ENCODE results near the gene NOP53. TPM values are rescaled to one million over a fixed set of nuclear protein-coding genes. Genes with fewer than 3 reads are reported as not detected.
A peak's percentile ranks its signal among the peaks of the same experiment; 100 is the strongest.

NOP53 gene
- total RNA-seq = 324 TPM
- 621 TPM for polyA plus RNA-seq
- long read RNA-seq, donor 1, transcript NOP53-201 (13 exons, 1,528 nt) = major isoform, 7 of 10 reads
- long read RNA-seq, donor 1, partial matches to known transcripts = 0 of 10 reads
- long read RNA-seq, donor 1, other reads (novel, unspliced or antisense) = 0 of 10 reads
- long read RNA-seq, donor 2, transcript NOP53-201 (13 exons, 1,528 nt) = major isoform, 218 of 349 reads
- long read RNA-seq, donor 2, partial matches to known transcripts = 119 of 349 reads
- long read RNA-seq, donor 2, other reads (novel, unspliced or antisense) = 5 of 349 reads
- long read RNA-seq, donor 3, transcript NOP53-201 (13 exons, 1,528 nt) = major isoform, 200 of 339 reads
- long read RNA-seq, donor 3, partial matches to known transcripts = 128 of 339 reads
- long read RNA-seq, donor 3, other reads (novel, unspliced or antisense) = 6 of 339 reads
- long read RNA-seq, donor 4, transcript NOP53-206 (2 exons, 265 nt) = minor isoform, 11 of 128 reads
- long read RNA-seq, donor 4, transcript NOP53-201 (13 exons, 1,528 nt) = major isoform, 81 of 128 reads
- long read RNA-seq, donor 4, partial matches to known transcripts = 35 of 128 reads
- long read RNA-seq, donor 4, other reads (novel, unspliced or antisense) = 0 of 128 reads
- long read RNA-seq, donor 5, transcript NOP53-201 (13 exons, 1,528 nt) = major isoform, 225 of 350 reads
- long read RNA-seq, donor 5, transcript NOP53-206 (2 exons, 265 nt) = minor isoform, 13 of 350 reads
- long read RNA-seq, donor 5, partial matches to known transcripts = 109 of 350 reads
- long read RNA-seq, donor 5, other reads (novel, unspliced or antisense) = 0 of 350 reads
- long read RNA-seq, donor 6, transcript NOP53-201 (13 exons, 1,528 nt) = major isoform, 103 of 136 reads
- long read RNA-seq, donor 6, partial matches to known transcripts = 28 of 136 reads
- long read RNA-seq, donor 6, other reads (novel, unspliced or antisense) = 0 of 136 reads
- long read RNA-seq, donor 7, transcript NOP53-203 (6 exons, 876 nt) = minor isoform, 8 of 200 reads
- long read RNA-seq, donor 7, transcript NOP53-206 (2 exons, 265 nt) = minor isoform, 16 of 200 reads
- long read RNA-seq, donor 7, transcript NOP53-201 (13 exons, 1,528 nt) = major isoform, 72 of 200 reads
- long read RNA-seq, donor 7, partial matches to known transcripts = 104 of 200 reads
- long read RNA-seq, donor 7, other reads (novel, unspliced or antisense) = 0 of 200 reads
- long read RNA-seq, donor 8, transcript NOP53-201 (13 exons, 1,528 nt) = major isoform, 73 of 91 reads
- long read RNA-seq, donor 8, partial matches to known transcripts = 14 of 91 reads
- long read RNA-seq, donor 8, other reads (novel, unspliced or antisense) = 0 of 91 reads
- long read RNA-seq, donor 9, transcript NOP53-201 (13 exons, 1,528 nt) = major isoform, 73 of 88 reads
- long read RNA-seq, donor 9, partial matches to known transcripts = 12 of 88 reads
- long read RNA-seq, donor 9, other reads (novel, unspliced or antisense) = 0 of 88 reads
- long read RNA-seq, donor 10, transcript NOP53-201 (13 exons, 1,528 nt) = major isoform, 115 of 170 reads
- long read RNA-seq, donor 10, transcript NOP53-206 (2 exons, 265 nt) = minor isoform, 6 of 170 reads
- long read RNA-seq, donor 10, partial matches to known transcripts = 45 of 170 reads
- long read RNA-seq, donor 10, other reads (novel, unspliced or antisense) = 0 of 170 reads

- Histone ChIP-seq H3K27ac (ENCODE audit: low read depth in 1 of 2, low read length in 1 of 2) (peak within 1 kb of the TSS; percentile 79 to 99), H3K9me3 (ENCODE audit: control insufficient read depth in 2 of 2, insufficient read depth in 1 of 2, low read length in 1 of 2) (no peaks in the 10 kb centered on the region), H3K27me3 (ENCODE audit: control insufficient read depth in 2 of 2, insufficient read depth in 1 of 2, low read length in 1 of 2) (peaks cover 2 to 8% of the 10 kb centered on the region in 2 donors), H3K4me1 (ENCODE audit: control insufficient read depth in 2 of 2, insufficient read depth in 2 of 2, low read length in 2 of 2) (peaks cover 36 to 54% of the 10 kb centered on the region in 2 donors), H3K36me3 (ENCODE audit: control insufficient read depth in 2 of 2, insufficient read depth in 2 of 2, low read length in 1 of 2) (peaks cover 18 to 34% of the 10 kb centered on the region in 2 donors), H3K4me3 (ENCODE audit: low read length in 2 of 2) (peak within 1 kb of the TSS; percentile 62 to 71)
- peak; percentile 91 to 98 (median 95) for DNase-seq (ENCODE audit: low read depth in 6 of 9, low spot score in 9 of 9)
- WGBS = 5% methylated on average over 53 of the region's 53 CpGs
Observed at GRCh38 chr19:47745010-47745901, at the start of gene NOP53. Gene NOP53, plus strand, starts transcription at chr19:47745546. Its CDS starts 14 bp downstream, at chr19:47745560.

- no peaks in the 10 kb centered on the region for H3K9me3 ChIP-seq (ENCODE audit: control insufficient read depth in 2 of 2, insufficient read depth in 1 of 2, low read length in 1 of 2)
- H3K27ac ChIP-seq (ENCODE audit: low read depth in 1 of 2, low read length in 1 of 2) = no peak overlapping the region
- H3K36me3 ChIP-seq (ENCODE audit: control insufficient read depth in 2 of 2, insufficient read depth in 2 of 2, low read length in 1 of 2) = peaks cover 32 to 48% of the 10 kb centered on the region in 2 donors
- no peaks in the 10 kb centered on the region for H3K4me1 ChIP-seq (ENCODE audit: control insufficient read depth in 2 of 2, insufficient read depth in 2 of 2, low read length in 2 of 2)
- WGBS = 94% methylated on average over 8 of the region's 8 CpGs
- H3K27me3 ChIP-seq (ENCODE audit: control insufficient read depth in 2 of 2, insufficient read depth in 1 of 2, low read length in 1 of 2) = no peaks in the 10 kb centered on the region
- no peak for DNase-seq (ENCODE audit: low read depth in 6 of 9, low spot score in 9 of 9)
- H3K4me3 ChIP-seq (ENCODE audit: low read length in 2 of 2) = no peak overlapping the region
Observed at GRCh38 chr19:47696635-47697034, 48.7 kb upstream of the NOP53 start.

GRCh38 chr19:47697863-47698609, 47.3 kb upstream of the NOP53 start:
- no peaks in the 10 kb centered on the region for H3K27me3 ChIP-seq (ENCODE audit: control insufficient read depth in 2 of 2, insufficient read depth in 1 of 2, low read length in 1 of 2)
- H3K36me3 ChIP-seq (ENCODE audit: control insufficient read depth in 2 of 2, insufficient read depth in 2 of 2, low read length in 1 of 2) = peaks cover 32 to 49% of the 10 kb centered on the region in 2 donors
- no peaks in the 10 kb centered on the region for H3K9me3 ChIP-seq (ENCODE audit: control insufficient read depth in 2 of 2, insufficient read depth in 1 of 2, low read length in 1 of 2)
- DNase-seq (ENCODE audit: low read depth in 6 of 9, low spot score in 9 of 9) = peak in 8 of 9 donors; percentile 22 to 62 (median 34)
- WGBS = 68% methylated on average over 21 of the region's 21 CpGs
- H3K27ac ChIP-seq (ENCODE audit: low read depth in 1 of 2, low read length in 1 of 2) = no peak overlapping the region
- no peak overlapping the region for H3K4me3 ChIP-seq (ENCODE audit: low read length in 2 of 2)
- H3K4me1 ChIP-seq (ENCODE audit: control insufficient read depth in 2 of 2, insufficient read depth in 2 of 2, low read length in 2 of 2) = no peaks in the 10 kb centered on the region

- H3K9me3 ChIP-seq (ENCODE audit: control insufficient read depth in 2 of 2, insufficient read depth in 1 of 2, low read length in 1 of 2) = no peaks in the 10 kb centered on the region
- 98% methylated on average over 46 of the region's 46 CpGs for WGBS
- no peak overlapping the region for H3K27ac ChIP-seq (ENCODE audit: low read depth in 1 of 2, low read length in 1 of 2)
- no peak overlapping the region for H3K4me3 ChIP-seq (ENCODE audit: low read length in 2 of 2)
- H3K27me3 ChIP-seq (ENCODE audit: control insufficient read depth in 2 of 2, insufficient read depth in 1 of 2, low read length in 1 of 2) = no peaks in the 10 kb centered on the region
- H3K36me3 ChIP-seq (ENCODE audit: control insufficient read depth in 2 of 2, insufficient read depth in 2 of 2, low read length in 1 of 2) = peaks cover 33 to 50% of the 10 kb centered on the region in 2 donors
- no peak for DNase-seq (ENCODE audit: low read depth in 6 of 9, low spot score in 9 of 9)
- no peaks in the 10 kb centered on the region for H3K4me1 ChIP-seq (ENCODE audit: control insufficient read depth in 2 of 2, insufficient read depth in 2 of 2, low read length in 2 of 2)
Observed at GRCh38 chr19:47698631-47699359, 46.6 kb upstream of the NOP53 start.

- H3K36me3 ChIP-seq (ENCODE audit: control insufficient read depth in 2 of 2, insufficient read depth in 2 of 2, low read length in 1 of 2) = peaks cover 33 to 50% of the 10 kb centered on the region in 2 donors
- 88% methylated on average over 9 of the region's 9 CpGs for WGBS
- H3K9me3 ChIP-seq (ENCODE audit: control insufficient read depth in 2 of 2, insufficient read depth in 1 of 2, low read length in 1 of 2) = no peaks in the 10 kb centered on the region
Observed at GRCh38 chr19:47699360-47699917, 45.9 kb upstream of the NOP53 start.

GRCh38 chr19:47700934-47701716, 44.2 kb upstream of the NOP53 start:
- WGBS = 98% methylated on average over 43 of the region's 43 CpGs
- Histone ChIP-seq H3K27ac (ENCODE audit: low read depth in 1 of 2, low read length in 1 of 2) (no peak overlapping the region), H3K4me1 (ENCODE audit: control insufficient read depth in 2 of 2, insufficient read depth in 2 of 2, low read length in 2 of 2) (no peaks in the 10 kb centered on the region), H3K9me3 (ENCODE audit: control insufficient read depth in 2 of 2, insufficient read depth in 1 of 2, low read length in 1 of 2) (no peaks in the 10 kb centered on the region), H3K36me3 (ENCODE audit: control insufficient read depth in 2 of 2, insufficient read depth in 2 of 2, low read length in 1 of 2) (peaks cover 33 to 45% of the 10 kb centered on the region in 2 donors), H3K27me3 (ENCODE audit: control insufficient read depth in 2 of 2, insufficient read depth in 1 of 2, low read length in 1 of 2) (no peaks in the 10 kb centered on the region), H3K4me3 (ENCODE audit: low read length in 2 of 2) (no peak overlapping the region)
- DNase-seq (ENCODE audit: low read depth in 6 of 9, low spot score in 9 of 9) = no peak

More at GRCh38 chr19:47699360-47699917, 45.9 kb upstream of the NOP53 start:
- Histone ChIP-seq H3K4me1 (ENCODE audit: control insufficient read depth in 2 of 2, insufficient read depth in 2 of 2, low read length in 2 of 2) (no peaks in the 10 kb centered on the region), H3K4me3 (ENCODE audit: low read length in 2 of 2) (no peak overlapping the region), H3K27ac (ENCODE audit: low read depth in 1 of 2, low read length in 1 of 2) (no peak overlapping the region), H3K27me3 (ENCODE audit: control insufficient read depth in 2 of 2, insufficient read depth in 1 of 2, low read length in 1 of 2) (no peaks in the 10 kb centered on the region)
- peak in 4 of 9 donors; percentile 19 to 36 (median 30) for DNase-seq (ENCODE audit: low read depth in 6 of 9, low spot score in 9 of 9)
